ENCODE data around the gene NOP53. TPM values are rescaled to one million over a fixed set of nuclear protein-coding genes. Genes with fewer than 3 reads are reported as not detected.
"Not testable (repeated sequence)": the region's sequence is repeated elsewhere in the genome, so short reads cannot be mapped to it uniquely, and the experiment has no call there.

NOP53 gene
- total RNA-seq, 1 donor from 2014 or later: 136 TPM

DNA sequence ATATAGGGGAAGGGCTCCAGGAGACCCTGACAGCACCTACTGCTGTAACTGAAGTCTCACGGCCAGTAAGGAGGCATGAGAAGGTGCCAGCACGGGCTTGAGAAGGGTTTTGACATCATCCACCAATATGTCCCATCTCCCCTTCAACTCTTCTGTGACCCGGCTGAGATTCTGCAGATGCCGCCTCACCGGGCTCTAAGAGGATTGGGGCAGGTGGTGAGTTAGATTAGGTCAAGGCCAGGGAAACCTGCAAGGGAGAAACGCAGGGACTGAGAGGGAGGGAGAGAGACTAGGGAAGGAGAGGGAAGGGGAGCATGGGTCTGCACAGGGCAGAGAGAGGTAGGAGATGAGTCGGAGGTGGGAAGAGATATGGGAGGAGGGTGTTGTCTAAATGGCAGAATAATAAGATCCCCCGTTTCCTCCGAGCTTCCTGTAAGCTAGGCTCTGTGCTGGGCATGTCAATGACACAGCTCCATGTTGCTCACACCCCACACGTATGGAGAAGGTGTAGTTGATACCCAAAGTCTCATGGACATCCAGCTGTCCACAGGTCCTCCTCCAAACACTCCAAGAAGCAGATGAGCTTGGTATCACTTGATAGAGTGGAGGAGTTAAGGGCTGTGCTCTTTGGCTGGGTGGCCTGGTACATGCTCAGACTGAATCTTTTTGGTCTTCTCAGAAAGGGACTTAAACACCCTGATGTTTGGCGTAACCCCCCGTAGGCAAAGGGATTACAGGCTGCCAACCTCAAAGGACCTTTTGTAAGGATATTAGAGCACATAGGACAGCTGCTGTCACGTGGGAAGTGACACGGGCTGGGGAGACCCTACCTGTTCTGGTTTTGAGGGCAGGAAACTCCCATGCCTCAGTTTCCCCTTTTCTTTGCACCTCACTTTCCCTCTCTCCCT is 52.9 kb downstream of the NOP53 start:
- intact Hi-C loops (cut with DNase I): no loop called here
- no peak for DNase-seq (ENCODE audit: low spot score)

DNA sequence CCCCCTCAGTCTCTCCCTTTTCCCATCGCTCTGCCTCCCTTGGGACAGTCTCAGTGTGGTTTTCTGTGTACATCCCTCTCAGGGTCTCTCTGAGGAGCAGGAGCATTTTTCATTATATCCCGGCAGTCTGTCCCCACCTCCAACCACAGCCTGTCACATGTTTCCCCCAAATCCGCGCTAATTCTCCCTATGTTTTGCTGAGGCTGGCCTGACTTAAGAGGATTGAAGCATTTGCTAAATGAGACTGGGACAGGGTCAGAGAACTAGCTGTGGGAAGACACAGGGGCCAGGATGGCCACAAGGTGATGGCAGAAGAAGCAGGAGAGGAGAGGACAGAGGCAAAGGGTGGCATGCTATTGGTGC is 53.5 kb downstream of the NOP53 start:
- intact Hi-C loops (cut with DNase I): no loop called here
- DNase-seq (ENCODE audit: low spot score): no peak

- no peak for DNase-seq (ENCODE audit: low spot score)
- intact Hi-C loops (cut with DNase I): no loop called here
Observed at GRCh38 chr19:47801270-47801669, 55.9 kb downstream of the NOP53 start.

DNA sequence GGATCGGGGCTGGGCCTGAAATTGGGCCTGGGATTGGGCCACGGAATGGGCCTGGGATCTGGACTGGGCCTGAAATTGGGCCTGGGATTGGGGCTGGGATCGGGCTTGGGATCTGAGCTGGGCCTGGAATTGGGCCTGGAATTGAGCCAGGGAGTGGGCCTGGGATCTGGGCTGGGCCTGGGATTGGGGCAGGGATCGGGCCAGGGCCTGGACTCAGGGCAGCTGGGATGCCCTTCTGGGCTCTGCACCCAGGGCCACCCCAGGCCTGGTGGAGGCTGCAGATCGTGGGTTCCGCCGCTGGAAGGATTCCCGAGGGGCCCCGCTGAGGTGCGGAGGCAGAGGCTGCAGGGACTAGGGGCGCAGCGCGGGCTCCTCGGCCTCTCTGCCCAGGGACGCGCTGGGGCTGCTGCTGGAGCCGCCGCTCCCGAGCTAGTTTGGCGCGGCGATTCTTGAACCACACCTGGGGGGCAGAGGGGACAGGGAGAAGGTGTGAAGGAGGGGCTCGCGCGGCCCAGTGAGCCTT is 57.2 kb downstream of the NOP53 start:
- intact Hi-C loops (cut with DNase I): no loop called here
- no peak for DNase-seq (ENCODE audit: low spot score)

- DNase-seq (ENCODE audit: low spot score); intact Hi-C loops (cut with DNase I): not testable (repeated sequence)
Observed at GRCh38 chr19:47803148-47803547, 57.8 kb downstream of the NOP53 start.

DNA sequence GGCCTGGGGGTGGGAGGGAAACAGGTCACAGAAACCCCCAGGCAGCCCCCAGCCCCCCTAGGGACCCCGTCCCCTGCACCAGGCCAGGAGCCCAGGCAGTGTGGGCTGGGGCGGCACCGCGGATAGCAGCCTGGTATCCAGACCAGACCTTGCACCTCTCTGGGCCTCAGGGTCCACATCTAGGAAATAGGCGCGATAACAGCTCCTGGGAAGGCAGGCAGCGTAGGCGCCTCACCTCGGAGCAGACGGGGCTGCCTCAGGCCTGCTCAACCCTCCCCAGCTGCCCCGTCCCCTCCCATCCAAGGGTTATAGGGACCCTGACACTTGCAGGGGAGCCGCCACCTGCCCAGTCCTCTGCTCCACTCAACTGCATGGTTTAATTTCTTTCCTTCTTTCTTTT is 58.3 kb downstream of the NOP53 start:
- DNase-seq (ENCODE audit: low spot score); intact Hi-C loops (cut with DNase I): not testable (repeated sequence)

- DNase-seq (ENCODE audit: low spot score); intact Hi-C loops (cut with DNase I): not testable (repeated sequence)
Observed at GRCh38 chr19:47804451-47804850, 59.1 kb downstream of the NOP53 start, which contains the start of gene TPRX1. TPRX1 (minus strand) TSS chr19:47804551; CDS start chr19:47804539, 12 bp downstream.

- DNase-seq (ENCODE audit: low spot score): no peak
- intact Hi-C loops (cut with DNase I): no loop called here
Observed at GRCh38 chr19:47805313-47805712, 60.0 kb downstream of the NOP53 start.

DNA sequence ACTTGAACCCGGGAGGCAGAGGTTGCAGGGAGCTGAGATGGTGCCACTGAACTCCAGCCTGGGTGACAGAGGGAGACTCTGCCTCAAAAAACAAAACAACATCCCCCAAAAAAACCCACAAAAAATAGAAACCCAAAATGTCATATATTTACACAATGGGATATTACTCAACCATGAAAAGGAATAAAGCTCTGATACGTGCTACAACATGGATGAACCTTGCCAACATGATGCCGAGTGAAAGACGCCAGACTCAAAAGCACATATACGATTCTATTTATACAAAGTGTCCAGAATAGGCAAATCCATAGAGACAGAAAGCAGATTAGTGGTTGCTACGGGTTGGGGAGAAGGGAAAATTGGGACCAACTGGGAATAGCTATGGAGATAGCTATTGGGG is 61.1 kb downstream of the NOP53 start:
- DNase-seq (ENCODE audit: low spot score): no peak
- intact Hi-C loops (cut with DNase I): no loop called here

Other genes with a start within 250 kb of the NOP53 start
- gene NAPA, start 230.5 kb upstream of the NOP53 start, total RNA-seq: 112 TPM
- gene ZNF541, start 172.4 kb upstream of the NOP53 start, total RNA-seq: 1.2 TPM
- 9.3 TPM for gene BICRA, start 136.4 kb upstream of the NOP53 start, total RNA-seq
- 42.6 TPM for gene EHD2, start 32.1 kb upstream of the NOP53 start, total RNA-seq
- gene SELENOW, start 33.2 kb downstream of the NOP53 start, total RNA-seq: 944 TPM
- not detected for gene TPRX1, start 59.0 kb downstream of the NOP53 start, total RNA-seq
- gene CRX, start 76.4 kb downstream of the NOP53 start, total RNA-seq: not detected
- not detected for gene TPRX2, start 113.7 kb downstream of the NOP53 start, total RNA-seq
- gene SULT2A1, start 140.8 kb downstream of the NOP53 start, total RNA-seq: not detected
- not detected for gene BSPH1, start 246.6 kb downstream of the NOP53 start, total RNA-seq
- not detected for gene ELSPBP1, start 249.1 kb downstream of the NOP53 start, total RNA-seq